HG02884 (cell line): ENCODE measurements around the gene DIS3L2.
"Not testable (repeated sequence)": the region's sequence is repeated elsewhere in the genome, so short reads cannot be mapped to it uniquely, and the experiment has no call there.

Source experiments
- ATAC-seq: cut with Tn5 transposase; IDR thresholded peaks from one replicate; pipeline ENCODE4 v1.9.1; 2021; ENCODE audit warnings: mild to moderate bottlenecking, moderate library complexity; ENCODE audit not compliant: unreplicated experiment

Gene DIS3L2

DNA sequence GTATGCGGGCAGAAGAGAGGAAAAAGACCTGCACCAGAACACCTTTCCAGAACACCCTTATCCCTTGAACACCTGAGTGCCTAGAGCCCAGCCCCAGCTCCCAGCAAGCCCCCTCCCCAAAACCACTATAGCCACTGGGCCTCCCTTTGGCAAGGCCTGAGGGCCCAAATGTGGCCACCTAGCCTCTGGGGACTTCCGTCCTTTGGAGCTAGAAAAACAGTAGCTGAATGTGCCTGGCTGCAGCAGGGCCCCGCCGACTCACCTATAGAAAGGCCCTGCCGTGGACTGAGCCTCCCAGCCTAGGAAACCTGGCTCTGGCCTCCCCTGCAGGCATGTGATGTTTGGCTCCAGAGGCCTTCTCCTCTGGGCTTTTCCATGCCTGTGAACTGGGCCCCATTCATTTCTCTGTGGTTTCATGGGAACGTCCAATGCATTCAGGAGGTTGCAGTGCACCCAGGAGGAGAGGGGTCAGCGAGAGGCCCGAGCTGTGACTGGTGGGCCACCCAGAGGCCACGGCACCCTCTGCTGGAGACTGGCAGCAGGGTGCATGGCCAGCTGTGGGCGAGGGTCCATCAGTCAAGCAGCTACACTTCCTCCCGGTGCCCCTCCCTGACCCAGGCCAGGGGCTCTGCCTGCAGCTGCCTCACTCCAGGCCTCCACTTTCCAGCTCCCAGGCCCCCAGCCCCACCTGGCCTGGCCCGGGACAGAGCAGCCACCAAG, 401.7 kb downstream of the DIS3L2 start:
- ATAC-seq, result not testable (repeated sequence)

DNA sequence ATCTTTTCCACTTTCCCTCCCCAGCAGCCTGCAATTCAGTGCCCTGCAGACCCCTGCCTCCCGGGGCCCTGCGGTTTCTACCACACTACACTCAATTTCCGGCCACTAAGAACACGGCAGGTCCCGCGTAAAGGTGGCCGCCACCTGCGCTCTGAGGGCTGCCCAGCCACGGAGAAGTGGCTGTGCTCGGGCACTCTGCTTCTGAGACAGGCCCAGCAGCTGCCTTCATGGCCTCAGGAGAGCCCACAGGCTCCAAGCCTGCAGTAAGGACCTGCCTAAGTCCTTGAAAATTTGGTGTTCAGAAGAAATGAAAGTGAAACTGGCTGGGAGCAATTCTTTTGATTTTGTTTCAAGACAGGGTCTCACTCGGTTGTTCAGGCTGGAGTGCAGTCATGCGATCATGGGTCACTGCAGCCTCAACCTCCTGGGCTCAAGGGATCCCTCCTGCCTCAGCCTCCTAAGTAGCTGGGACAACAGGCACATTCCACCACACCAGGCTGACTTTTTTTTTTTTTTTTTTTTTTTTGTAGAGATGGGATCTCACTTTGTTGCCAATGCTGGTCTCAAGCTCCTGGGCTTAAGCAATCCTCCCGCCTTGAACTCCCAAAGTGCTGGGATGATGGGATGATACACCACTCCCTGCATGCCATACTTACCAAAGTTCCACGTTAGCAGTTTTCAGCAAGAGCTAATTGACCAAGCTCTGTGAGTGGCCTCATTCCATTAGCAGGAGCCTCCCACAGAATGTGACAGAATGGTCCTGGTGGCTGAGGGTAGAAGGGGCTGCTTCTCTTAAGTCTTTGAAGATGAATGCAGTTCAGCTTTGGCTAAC, 402.5 kb downstream of the DIS3L2 start:
- ATAC-seq, result no peak

DNA sequence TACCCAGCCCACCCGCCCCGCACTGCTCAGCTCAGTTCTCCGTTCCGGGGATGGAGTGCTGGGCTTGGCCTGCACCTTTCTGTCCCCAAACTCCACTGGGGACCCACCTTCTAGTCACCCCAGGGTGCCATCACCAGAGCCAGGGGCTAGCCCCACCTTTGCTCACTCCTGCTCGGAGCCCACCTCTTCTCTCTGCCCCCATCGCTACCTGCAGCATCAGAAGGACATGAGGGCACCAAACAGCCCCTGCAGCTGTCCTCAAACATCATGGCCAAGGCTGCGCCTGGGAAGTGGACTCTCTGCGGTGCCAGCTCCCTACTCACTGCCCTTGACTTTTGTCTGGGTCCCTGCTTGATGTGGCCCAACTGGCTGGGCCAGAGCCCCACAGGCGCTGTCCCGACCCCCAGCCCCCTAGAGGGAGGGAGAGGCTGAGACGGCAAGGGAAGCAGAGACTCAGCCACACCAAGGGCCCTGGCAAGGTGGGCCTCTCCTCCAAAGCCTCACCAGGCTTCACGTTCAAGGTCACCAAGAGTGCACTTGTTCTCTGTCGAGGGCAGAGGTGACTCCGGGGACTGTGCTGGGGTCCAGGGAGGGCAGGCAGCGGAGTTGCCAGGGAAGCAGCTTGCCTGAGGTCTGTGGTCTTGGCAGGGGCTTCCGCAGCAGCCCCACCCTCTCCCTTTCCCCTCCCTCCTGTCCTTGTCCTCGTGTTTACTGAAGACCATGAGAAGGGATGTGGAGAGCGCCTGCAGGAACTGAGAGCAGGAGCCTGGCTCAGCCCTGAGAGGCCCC, 403.5 kb downstream of the DIS3L2 start:
- ATAC-seq, result not testable (repeated sequence)

- ATAC-seq, result no peak
Observed at GRCh38 chr2:232365621-232366321, 404.3 kb downstream of the DIS3L2 start.

DNA sequence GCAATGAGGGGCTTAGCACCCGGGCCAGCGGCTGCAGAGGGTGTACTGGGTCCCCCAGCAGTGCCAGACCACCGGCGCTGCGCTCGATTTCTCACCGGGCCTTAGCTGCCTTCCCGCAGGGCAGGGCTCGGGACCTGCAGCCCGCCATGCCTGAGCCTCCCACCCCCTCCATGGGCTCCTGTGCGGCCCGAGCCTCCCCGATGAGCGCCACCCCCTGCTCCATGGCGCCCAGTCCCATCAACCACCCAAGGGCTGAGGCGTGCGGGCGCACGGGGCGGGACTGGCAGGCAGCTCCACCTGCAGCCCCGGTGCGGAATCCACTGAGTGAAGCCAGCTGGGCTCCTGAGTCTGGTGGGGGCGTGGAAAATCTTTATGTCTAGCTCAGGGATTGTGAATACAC, 404.9 kb downstream of the DIS3L2 start:
- not testable (repeated sequence) for ATAC-seq

DNA sequence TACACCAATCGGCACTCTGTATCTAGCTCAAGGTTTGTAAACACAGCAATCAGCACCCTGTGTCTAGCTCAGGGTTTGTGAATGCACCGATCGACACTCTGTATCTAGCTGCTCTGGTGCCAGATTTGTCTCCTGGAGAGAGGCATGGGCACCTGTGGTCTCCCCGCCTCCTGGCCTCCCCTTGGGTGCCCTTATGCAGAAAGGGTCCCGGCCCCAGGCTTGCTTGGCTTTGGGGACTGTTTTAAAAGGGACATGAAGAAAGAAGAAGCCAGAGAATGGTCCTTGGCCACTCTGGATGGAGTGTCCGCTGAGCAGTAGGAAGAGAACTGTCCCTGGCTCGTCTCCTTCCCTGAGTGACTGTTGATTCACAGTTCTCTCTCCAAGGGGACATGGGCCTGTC, 405.5 kb downstream of the DIS3L2 start:
- ATAC-seq, result no peak

- ATAC-seq, result no peak
Observed at GRCh38 chr2:232367591-232368233, 406.2 kb downstream of the DIS3L2 start.

GRCh38 chr2:232368311-232368731, 406.8 kb downstream of the DIS3L2 start:
- ATAC-seq, result no peak

DNA sequence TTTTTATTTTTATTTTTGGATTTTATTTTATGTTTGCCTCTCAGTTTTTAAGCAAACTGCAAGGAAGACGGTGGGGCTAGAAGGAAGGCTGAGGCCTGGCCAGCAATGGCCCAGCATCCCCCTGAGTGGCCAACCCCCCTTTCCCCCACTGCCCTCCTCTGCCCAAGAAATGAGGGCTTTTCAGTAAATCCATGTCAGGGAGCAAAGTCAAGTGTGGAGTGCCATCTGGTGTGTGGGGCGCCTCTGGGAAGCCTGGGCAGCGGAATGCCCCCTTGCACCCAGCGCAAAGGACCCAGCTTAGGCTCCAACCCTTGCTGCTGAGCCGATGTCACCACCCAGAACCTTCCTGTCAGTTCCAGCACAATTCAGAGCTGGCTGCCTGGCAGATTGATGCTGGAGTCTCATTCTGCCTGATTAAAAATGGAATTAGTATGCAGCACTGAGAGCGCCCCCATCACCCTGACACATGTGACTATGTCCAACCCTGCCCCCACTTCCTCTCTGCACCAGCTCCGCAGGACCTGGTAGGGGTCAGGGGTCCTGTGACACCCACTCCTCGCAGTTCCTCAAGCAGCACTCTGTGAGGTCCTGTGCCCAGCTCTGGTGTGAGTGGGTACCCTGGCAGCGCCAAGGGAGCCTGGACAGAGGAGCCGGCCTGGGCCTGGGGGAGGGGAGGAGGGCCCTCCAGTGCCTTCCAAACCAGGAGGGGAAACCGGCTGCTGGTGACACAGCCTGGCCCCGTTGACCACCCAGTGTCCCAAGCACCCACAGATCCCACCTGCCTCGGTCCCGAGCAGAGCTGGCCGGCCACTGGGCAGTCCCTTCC, 407.8 kb downstream of the DIS3L2 start:
- ATAC-seq, result no peak

GRCh38 chr2:232370007-232370406, 408.5 kb downstream of the DIS3L2 start:
- not testable (repeated sequence) for ATAC-seq

GRCh38 chr2:232372231-232373208, 411.0 kb downstream of the DIS3L2 start:
- no peak for ATAC-seq

- ATAC-seq, result no peak
Observed at GRCh38 chr2:232374356-232374755, 412.8 kb downstream of the DIS3L2 start.

DNA sequence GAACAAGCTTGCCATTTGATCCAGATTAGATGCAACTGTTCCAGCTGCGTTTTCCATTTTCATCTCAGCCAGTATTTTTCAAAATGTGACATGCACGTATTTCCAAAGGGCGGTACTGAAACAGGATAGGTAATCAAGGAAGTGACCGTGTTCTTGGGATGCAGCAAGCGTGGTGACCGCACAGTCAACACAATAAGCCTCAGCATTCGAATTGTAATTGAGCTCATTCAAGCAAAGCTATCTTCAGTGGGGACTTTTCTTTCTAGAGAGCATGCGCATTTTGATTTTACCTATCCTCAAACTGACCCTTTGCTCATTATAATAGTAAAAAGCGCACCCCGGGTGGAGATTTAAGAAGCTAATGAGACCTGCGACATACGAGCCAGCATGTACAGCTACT, 413.7 kb downstream of the DIS3L2 start:
- ATAC-seq, result no peak

- ATAC-seq, result no peak
Observed at GRCh38 chr2:232376260-232376659, 414.7 kb downstream of the DIS3L2 start.

- ATAC-seq, result no peak
Observed at GRCh38 chr2:232376713-232377112, 415.2 kb downstream of the DIS3L2 start.

- ATAC-seq, result no peak
Observed at GRCh38 chr2:232377319-232377718, 415.8 kb downstream of the DIS3L2 start.

- ATAC-seq, result no peak
Observed at GRCh38 chr2:232377841-232378734, 416.6 kb downstream of the DIS3L2 start.
